Measurements from ENCODE around the gene BLM. TPM values are rescaled to one million over a fixed set of nuclear protein-coding genes. Genes with fewer than 3 reads are reported as not detected.
"Not testable (repeated sequence)": the region's sequence is repeated elsewhere in the genome, so short reads cannot be mapped to it uniquely, and the experiment has no call there.

BLM gene
- total RNA-seq, 3 donors from 2014 or later: 0.33 to 7.4 (median 2.2) TPM

- intact Hi-C loops (cut with DNase I; ENCODE audit: low total_unique reads): no loop called here
- no peaks in the 10 kb centered on the region for H3K4me1 ChIP-seq
- DNase-seq (ENCODE audit: low spot score in 2 of 2): no peak
Measured at GRCh38 chr15:90820481-90820880, 103.3 kb downstream of the BLM start.

GRCh38 chr15:90822204-90822955, 105.2 kb downstream of the BLM start:
- Histone ChIP-seq H3K27ac (no peak overlapping the region), H3K27me3 (no peaks in the 10 kb centered on the region), H3K4me1 (no peaks in the 10 kb centered on the region), H3K4me3 (no peak overlapping the region), H3K36me3 (no peaks in the 10 kb centered on the region), H3K9me3 (no peaks in the 10 kb centered on the region)
- no peak for DNase-seq (ENCODE audit: low spot score in 2 of 2)
- TF ChIP-seq POLR2AphosphoS5 (IDR thresholded peaks at IDR 0.05) (no peak), CTCF (IDR thresholded peaks at IDR 0.05) (no peak), POLR2A (IDR thresholded peaks at IDR 0.05) (no peak)
- intact Hi-C loops (cut with DNase I; ENCODE audit: low total_unique reads): no loop called here

More at GRCh38 chr15:90820481-90820880, 103.3 kb downstream of the BLM start:
- TF ChIP-seq POLR2A (IDR thresholded peaks at IDR 0.05): no peak
- no peak for TF ChIP-seq POLR2AphosphoS5 (IDR thresholded peaks at IDR 0.05)
- TF ChIP-seq CTCF (IDR thresholded peaks at IDR 0.05): no peak
- H3K9me3 ChIP-seq: no peaks in the 10 kb centered on the region
- no peaks in the 10 kb centered on the region for H3K27me3 ChIP-seq
- H3K36me3 ChIP-seq: no peaks in the 10 kb centered on the region
- H3K27ac ChIP-seq: no peak overlapping the region
- H3K4me3 ChIP-seq: no peak overlapping the region

- DNase-seq (ENCODE audit: low spot score in 2 of 2): no peak
- Histone ChIP-seq H3K9me3 (no peaks in the 10 kb centered on the region), H3K4me1 (no peaks in the 10 kb centered on the region), H3K27me3 (no peaks in the 10 kb centered on the region), H3K36me3 (no peaks in the 10 kb centered on the region), H3K4me3 (no peak overlapping the region), H3K27ac (no peak overlapping the region)
- no peak for TF ChIP-seq POLR2A (IDR thresholded peaks at IDR 0.05)
- no peak for TF ChIP-seq CTCF (IDR thresholded peaks at IDR 0.05)
- no peak for TF ChIP-seq POLR2AphosphoS5 (IDR thresholded peaks at IDR 0.05)
- intact Hi-C loops (cut with DNase I; ENCODE audit: low total_unique reads): no loop called here
Measured at GRCh38 chr15:90823455-90823974, 106.4 kb downstream of the BLM start.

GRCh38 chr15:90825115-90825899, 108.2 kb downstream of the BLM start:
- H3K27ac ChIP-seq; intact Hi-C loops (cut with DNase I; ENCODE audit: low total_unique reads); DNase-seq (ENCODE audit: low spot score in 2 of 2); H3K4me1 ChIP-seq; H3K9me3 ChIP-seq; H3K36me3 ChIP-seq; H3K4me3 ChIP-seq; H3K27me3 ChIP-seq: not testable (repeated sequence)

- H3K9me3 ChIP-seq; intact Hi-C loops (cut with DNase I; ENCODE audit: low total_unique reads); H3K4me3 ChIP-seq; DNase-seq (ENCODE audit: low spot score in 2 of 2); H3K27ac ChIP-seq; H3K27me3 ChIP-seq; H3K4me1 ChIP-seq; H3K36me3 ChIP-seq: not testable (repeated sequence)
Measured at GRCh38 chr15:90826206-90826885, 109.2 kb downstream of the BLM start.

All from breast epithelium (tissue), 4 donors.